PC-9 (cell line): Measurements from ENCODE around the gene OSBPL8. TPM values are rescaled to one million over a fixed set of nuclear protein-coding genes. Genes with fewer than 3 reads are reported as not detected.

ENCODE experiments used
- BruUV-seq: library from RNA; stranded (reverse); fragments of 400-500 nt; replicated peaks from 2 replicates; lab custom pipeline; 2021; lab: Mats Ljungman, UMichigan
- CTCF ChIA-PET: fragments of 300-600 bp; sonication (Branson Sonifier 250); formaldehyde crosslinking; loops from one replicate; lab custom pipeline; 2022; ENCODE audit warnings: antibody characterized with exemption; lab: Charles Lee
- POLR2A ChIA-PET: fragments of 300-600 bp; sonication (Branson Sonifier 250); formaldehyde crosslinking; loops from one replicate; lab custom pipeline; 2022; ENCODE audit warnings: antibody characterized with exemption; ENCODE audit not compliant: unreplicated experiment; lab: Charles Lee
- DNase-seq, 2 experiments: peaks; one replicate each; pipeline versions ENCODE4 v3.0.0 to v3.0.0-alpha.2; 2015 to 2022; ENCODE audit warnings: mixed read lengths in 1 of 2
- H2AFZ ChIP-seq: fragments of 200-600 bp; sonication (generic); 2 replicates; pipeline ENCODE4 v1.8.1; 2017; ENCODE audit warnings: antibody characterized with exemption
- H3F3A ChIP-seq: fragments of 200-600 bp; sonication (generic); 2 replicates; pipeline ENCODE4 v1.8.1; 2017; ENCODE audit warnings: antibody characterized with exemption, mild to moderate bottlenecking, low read depth; ENCODE audit not compliant: insufficient read depth
- H3K27ac ChIP-seq: fragments of 200-600 bp; sonication (generic); 2 replicates; pipeline ENCODE4 v1.6.1; 2016; ENCODE audit warnings: mixed run types
- H3K27me3 ChIP-seq: fragments of 200-600 bp; sonication (generic); 2 replicates; pipeline ENCODE4 v1.6.1; 2016; ENCODE audit warnings: low read depth, mixed run types; ENCODE audit not compliant: insufficient read depth
- H3K36me3 ChIP-seq: fragments of 200-600 bp; sonication (generic); 2 replicates; pipeline ENCODE4 v1.6.1; 2016; ENCODE audit warnings: low read depth, mixed run types
- H3K4me1 ChIP-seq: fragments of 200-600 bp; sonication (generic); replicated peaks from 2 replicates; pipeline ENCODE4 v1.6.1; 2016; ENCODE audit warnings: mixed run types; ENCODE audit not compliant: insufficient read depth
- H3K4me2 ChIP-seq: fragments of 200-600 bp; sonication (generic); 2 replicates; pipeline ENCODE4 v1.6.1; 2017; ENCODE audit warnings: mixed run types
- H3K4me3 ChIP-seq: fragments of 200-600 bp; sonication (generic); 2 replicates; pipeline ENCODE4 v1.6.1; 2016; ENCODE audit warnings: mixed run types
- H3K79me2 ChIP-seq: fragments of 200-600 bp; sonication (generic); 2 replicates; pipeline ENCODE4 v1.6.1; 2017; ENCODE audit warnings: low read depth, mixed run types
- H3K9me2 ChIP-seq: fragments of 200-600 bp; sonication (generic); 2 replicates; pipeline ENCODE4 v1.8.1; 2017; ENCODE audit warnings: mild to moderate bottlenecking; ENCODE audit not compliant: insufficient read depth
- H3K9me3 ChIP-seq: fragments of 200-600 bp; sonication (generic); 2 replicates; pipeline ENCODE4 v1.8.1; 2016; ENCODE audit warnings: low read depth; ENCODE audit not compliant: insufficient read depth
- H4K20me1 ChIP-seq: fragments of 200-600 bp; sonication (generic); 2 replicates; pipeline ENCODE4 v1.8.1; 2017; ENCODE audit not compliant: insufficient read depth
- CTCF ChIP-seq: fragments of 200-600 bp; sonication (generic); conservative IDR thresholded peaks from 2 replicates; pipeline ENCODE4 v1.6.1; 2017; ENCODE audit warnings: mixed run types, antibody characterized with exemption, mild to moderate bottlenecking, moderate library complexity
- EZH2 ChIP-seq: fragments of 200-600 bp; sonication (generic); IDR thresholded peaks from 2 replicates; pipeline ENCODE4 v1.8.0; 2017; ENCODE audit warnings: antibody characterized with exemption, low read depth
- intact Hi-C: fragments of 100-400 bp; cut with micrococcal nuclease; formaldehyde crosslinking; loops from one replicate; pipeline ENCODE4 v1.10.0; 2022; ENCODE audit not compliant: unreplicated experiment
- total RNA-seq: library from RNA; stranded (reverse); gene quantifications from 2 replicates; pipeline ENCODE4 v1.2.3, GENCODE V29; 2021

The OSBPL8 gene
- total RNA-seq, 1 experiment from 2014 or later = 53.2 TPM

GRCh38 chr12:76549131-76549530, 10.4 kb downstream of the OSBPL8 start:
- Histone ChIP-seq H3K4me1 (peaks cover 9% of the 10 kb centered on the region), H3K9me3 (no peaks in the 10 kb centered on the region), H3K4me2 (no peak overlapping the region; the same call in 1 of the 2 replicates), H3F3A (no peaks in the 10 kb centered on the region), H3K79me2 (peaks cover 62% of the 10 kb centered on the region), H3K9me2 (no peaks in the 10 kb centered on the region), H3K27me3 (no peaks in the 10 kb centered on the region), H3K36me3 (no peaks in the 10 kb centered on the region; the same call in 1 of the 2 replicates), H3K4me3 (no peak overlapping the region), H3K27ac (no peak overlapping the region), H2AFZ (no peak overlapping the region), H4K20me1 (no peaks in the 10 kb centered on the region; the same call in 1 of the 2 replicates)
- TF ChIP-seq EZH2 = no peak
- TF ChIP-seq CTCF = no peak
- no TSS peak for BruUV-seq
- CTCF ChIA-PET = no interaction called here
- intact Hi-C loops = no loop called here
- POLR2A ChIA-PET = no interaction called here
- DNase-seq = no peak

GRCh38 chr12:76548222-76548837, 11.2 kb downstream of the OSBPL8 start:
- no peaks in the 10 kb centered on the region for H3K9me3 ChIP-seq
- ChIA-PET POLR2A (interaction anchor here (0.7 to 0.8 kb wide), 2 partner anchors 11 to 163 kb away, joined by 4 to 5 read pairs; no protein-coding TSS in a partner anchor), CTCF (no interaction called here)
- H3K9me2 ChIP-seq = no peaks in the 10 kb centered on the region
- peak overlapping the region; percentile 13; the same call in 1 of the 2 replicates for H3K4me2 ChIP-seq
- no peaks in the 10 kb centered on the region; the same call in 1 of the 2 replicates for H4K20me1 ChIP-seq
- intact Hi-C loops = no loop called here
- H3K79me2 ChIP-seq = peaks cover 54% of the 10 kb centered on the region
- no peaks in the 10 kb centered on the region for H3F3A ChIP-seq
- H3K4me1 ChIP-seq = peaks cover 9% of the 10 kb centered on the region
- no peaks in the 10 kb centered on the region; the same call in 1 of the 2 replicates for H3K36me3 ChIP-seq
- no peaks in the 10 kb centered on the region for H3K27me3 ChIP-seq
- H2AFZ ChIP-seq = no peak overlapping the region
- no peak overlapping the region for H3K4me3 ChIP-seq
- BruUV-seq = no TSS peak
- TF ChIP-seq CTCF = no peak
- TF ChIP-seq EZH2 = no peak
- DNase-seq = peak in 1 of 2 experiments; percentile 3
- H3K27ac ChIP-seq = no peak overlapping the region

- Histone ChIP-seq H3F3A (no peaks in the 10 kb centered on the region), H3K4me3 (no peak overlapping the region), H3K9me2 (no peaks in the 10 kb centered on the region), H2AFZ (no peak overlapping the region), H3K4me1 (peaks cover 9% of the 10 kb centered on the region), H3K79me2 (peaks cover 46% of the 10 kb centered on the region), H3K36me3 (no peaks in the 10 kb centered on the region; the same call in 1 of the 2 replicates), H3K27ac (no peak overlapping the region), H3K9me3 (no peaks in the 10 kb centered on the region), H4K20me1 (no peaks in the 10 kb centered on the region; the same call in 1 of the 2 replicates), H3K27me3 (no peaks in the 10 kb centered on the region), H3K4me2 (no peak overlapping the region)
- CTCF ChIA-PET = no interaction called here
- no TSS peak for BruUV-seq
- intact Hi-C loops = no loop called here
- POLR2A ChIA-PET = no interaction called here
- no peak for TF ChIP-seq EZH2
- TF ChIP-seq CTCF = no peak
- DNase-seq = no peak
These were observed 12.0 kb downstream of the OSBPL8 start for GRCh38 chr12:76547526-76547925.
